HL-60 (cell line): Measurements from ENCODE around the gene TJP1.

ENCODE experiments used
- DNase-seq, 2 experiments: peaks; one replicate each; pipeline ENCODE4 v3.0.0-alpha.2; 2010 to 2020; ENCODE audit warnings: low read depth in 1 of 2, low spot score in 1 of 2
- H3K27ac ChIP-seq: fragments of 250-450 bp; sonication (Bioruptor Pico); replicated peaks from 2 replicates; pipeline ENCODE4 v1.5.1; 2020; ENCODE audit warnings: mild to moderate bottlenecking, moderate library complexity
- H3K27me3 ChIP-seq: fragments of 250-450 bp; sonication (Bioruptor Pico); 2 replicates; pipeline ENCODE4 v1.5.1; 2021; ENCODE audit warnings: mild to moderate bottlenecking, moderate library complexity; ENCODE audit not compliant: insufficient read depth, poor library complexity, severe bottlenecking
- H3K4me3 ChIP-seq: replicated peaks from 2 replicates; pipeline ENCODE4 v1.5.1; 2011; ENCODE audit warnings: mild to moderate bottlenecking, control low read depth, low read length; ENCODE audit not compliant: insufficient read depth
- CTCF ChIP-seq: IDR thresholded peaks from one replicate; pipeline ENCODE4 v1.5.1; 2011; ENCODE audit warnings: low read length, control low read depth, inconsistent platforms; ENCODE audit not compliant: insufficient read depth
- GABPA ChIP-seq: IDR thresholded peaks from 2 replicates; pipeline ENCODE4 v1.6.1; 2012; ENCODE audit warnings: low read depth
- POLR2AphosphoS5 ChIP-seq: IDR thresholded peaks from 2 replicates; pipeline ENCODE4 v1.6.1; 2012; ENCODE audit warnings: low read depth
- REST ChIP-seq: IDR thresholded peaks from 2 replicates; pipeline ENCODE4 v1.6.1; 2012; ENCODE audit warnings: low read depth; ENCODE audit not compliant: insufficient replicate concordance
- SPI1 ChIP-seq: IDR thresholded peaks from 2 replicates; pipeline ENCODE4 v1.6.1; 2012; ENCODE audit warnings: low read depth, mild to moderate bottlenecking, borderline replicate concordance

The TJP1 gene

DNA sequence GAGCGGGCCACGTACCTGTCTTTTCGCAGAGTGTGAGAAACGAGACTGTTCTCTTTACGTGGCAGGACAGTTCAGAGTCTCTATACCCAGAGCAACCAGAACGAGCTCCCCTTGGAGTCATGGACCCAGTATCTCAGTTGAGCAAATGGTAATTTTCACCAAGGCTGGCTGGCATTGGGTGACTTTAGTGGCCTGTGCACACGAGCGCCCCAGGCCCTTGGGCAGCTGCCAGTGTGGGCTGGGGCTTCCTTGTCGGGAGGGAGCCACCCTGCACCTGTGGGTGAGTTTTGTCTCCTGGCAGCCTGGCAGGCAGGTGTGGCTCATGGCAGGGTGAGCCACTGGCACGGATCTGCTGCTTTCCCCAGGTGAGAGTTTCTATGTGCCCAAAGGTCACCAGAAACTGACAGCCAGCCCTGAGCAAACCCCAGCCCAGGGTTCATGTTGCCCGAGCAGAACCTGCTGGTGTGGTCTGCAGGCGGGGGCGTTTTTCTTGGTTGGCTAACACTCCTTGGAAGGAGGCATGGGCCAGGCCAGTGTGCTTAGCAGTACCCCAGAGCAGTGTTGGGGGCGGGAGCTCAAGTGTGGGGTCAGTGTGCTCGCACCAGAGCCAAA lies 135.0 kb downstream of the TJP1 start:
- Histone ChIP-seq H3K4me3 (no peak overlapping the region), H3K27me3 (no peaks in the 10 kb centered on the region), H3K27ac (no peak overlapping the region)
- no peak for TF ChIP-seq GABPA
- TF ChIP-seq CTCF = no peak
- TF ChIP-seq REST = no peak
- no peak for DNase-seq

DNA sequence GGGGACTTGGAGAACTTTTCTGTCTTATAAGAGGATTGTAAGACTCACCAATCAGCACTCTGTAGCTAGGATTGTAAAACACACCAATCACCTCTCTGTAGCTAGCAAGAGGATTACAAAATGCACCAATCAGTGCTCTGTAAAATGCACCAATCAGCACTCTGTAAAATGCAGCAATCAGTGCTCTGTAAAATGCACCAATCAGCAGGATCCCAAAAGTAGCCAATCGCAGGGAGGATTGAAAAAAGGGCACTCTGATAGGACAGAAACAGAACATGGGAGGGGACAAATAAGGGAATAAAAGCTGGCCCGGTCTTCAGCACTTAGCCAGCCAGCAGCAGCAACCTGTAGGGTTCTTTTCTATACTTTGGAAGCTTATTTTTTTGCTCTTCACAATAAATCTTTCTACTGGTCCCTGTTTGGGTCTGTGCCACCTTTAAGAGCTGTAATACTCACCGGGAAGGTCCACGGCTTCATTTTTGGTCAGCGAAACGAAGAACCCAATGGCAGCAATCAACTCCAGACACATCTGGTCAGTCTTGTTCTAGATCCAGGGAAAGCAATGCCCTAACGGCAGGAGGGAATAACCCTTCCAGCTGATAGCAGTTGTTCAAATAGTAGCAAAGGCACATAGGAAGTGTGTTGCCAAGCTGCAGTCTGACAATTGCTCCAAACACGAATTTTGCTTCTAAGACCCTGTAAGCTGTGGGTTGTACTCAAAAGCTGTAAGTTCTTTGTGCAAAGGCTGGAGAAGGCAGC lies 135.6 kb downstream of the TJP1 start:
- no peak for TF ChIP-seq POLR2AphosphoS5
- TF ChIP-seq CTCF = no peak
- TF ChIP-seq SPI1 = no peak
- no peak for TF ChIP-seq GABPA
- TF ChIP-seq REST = no peak
- no peak for DNase-seq
- Histone ChIP-seq H3K27ac (no peak overlapping the region), H3K4me3 (no peak overlapping the region), H3K27me3 (no peaks in the 10 kb centered on the region)

- H3K27me3 ChIP-seq = no peaks in the 10 kb centered on the region
Measured at GRCh38 chr15:29686079-29686425, 136.2 kb downstream of the TJP1 start.

More at GRCh38 chr15:29686079-29686425, 136.2 kb downstream of the TJP1 start:
- no peak overlapping the region for H3K27ac ChIP-seq
- TF ChIP-seq SPI1 = no peak
- TF ChIP-seq POLR2AphosphoS5 = no peak
- no peak for TF ChIP-seq REST
- no peak for TF ChIP-seq CTCF
- no peak for TF ChIP-seq GABPA
- H3K4me3 ChIP-seq = no peak overlapping the region
- no peak for DNase-seq
